Glutamatergic neuron (in vitro differentiated cells): ENCODE data around the gene EVX2. TPM values are rescaled to one million over a fixed set of nuclear protein-coding genes. Genes with fewer than 3 reads are reported as not detected.

Experiments used
- DNase-seq: peaks from one replicate; pipeline ENCODE4 v3.0.0; 2022
- H3K27ac Mint-ChIP-seq: one replicate; pipeline ENCODE4 v1.8.0; 2020; ENCODE audit warnings: mild to moderate bottlenecking, mixed read lengths, inconsistent platforms; ENCODE audit not compliant: unreplicated experiment
- H3K27me3 Mint-ChIP-seq: one replicate; pipeline ENCODE4 v1.8.0; 2020; ENCODE audit warnings: mild to moderate bottlenecking, moderate library complexity, mixed read lengths, inconsistent platforms; ENCODE audit not compliant: unreplicated experiment
- H3K36me3 Mint-ChIP-seq: one replicate; pipeline ENCODE4 v1.8.0; 2020; ENCODE audit warnings: mild to moderate bottlenecking, mixed read lengths, inconsistent platforms; ENCODE audit not compliant: unreplicated experiment
- H3K4me1 Mint-ChIP-seq: one replicate; pipeline ENCODE4 v1.8.0; 2020; ENCODE audit warnings: mild to moderate bottlenecking, low read depth, mixed read lengths, inconsistent platforms; ENCODE audit not compliant: unreplicated experiment
- H3K4me3 Mint-ChIP-seq: one replicate; pipeline ENCODE4 v1.8.0; 2020; ENCODE audit warnings: mild to moderate bottlenecking, mixed read lengths, inconsistent platforms; ENCODE audit not compliant: unreplicated experiment
- H3K9me3 Mint-ChIP-seq: one replicate; pipeline ENCODE4 v1.8.0; 2020; ENCODE audit warnings: mild to moderate bottlenecking, moderate library complexity, mixed read lengths, inconsistent platforms; ENCODE audit not compliant: unreplicated experiment
- CTCF ChIP-seq: fragments of 200-600 bp; sonication (generic); IDR thresholded peaks from one replicate; pipeline ENCODE4 v1.5.0; 2021; ENCODE audit not compliant: partially characterized antibody, unreplicated experiment
- total RNA-seq: library from RNA; stranded (reverse); fragmentation: NEBNext Ultra II Directional; extraction: Animal tissue kit (Norgen Biotek cat#: 25700); gene quantifications from one replicate; pipeline ENCODE4 v1.2.1, GENCODE V29; 2021; ENCODE audit not compliant: unreplicated experiment

The EVX2 gene
- total RNA-seq, 1 donor from 2014 or later = 0.76 TPM

GRCh38 chr2:176091329-176092258 lies 7.8 kb upstream of the EVX2 start:
- Mint-ChIP-seq H3K4me3 (peak overlapping the region; percentile 63), H3K27ac (no peak overlapping the region), H3K9me3 (peaks cover 22% of the 10 kb centered on the region), H3K27me3 (peaks cover 44% of the 10 kb centered on the region), H3K4me1 (peaks cover 1% of the 10 kb centered on the region), H3K36me3 (peaks cover 4% of the 10 kb centered on the region)
- no peak for DNase-seq
- TF ChIP-seq CTCF = no peak

GRCh38 chr2:176090862-176091261 lies 7.1 kb upstream of the EVX2 start:
- H3K36me3 Mint-ChIP-seq = peaks cover 4% of the 10 kb centered on the region
- H3K27ac Mint-ChIP-seq = no peak overlapping the region
- no peak overlapping the region for H3K4me3 Mint-ChIP-seq
- peaks cover 21% of the 10 kb centered on the region for H3K9me3 Mint-ChIP-seq
- DNase-seq = no peak
- peaks cover 50% of the 10 kb centered on the region for H3K27me3 Mint-ChIP-seq
- no peaks in the 10 kb centered on the region for H3K4me1 Mint-ChIP-seq
- TF ChIP-seq CTCF = no peak

GRCh38 chr2:176089843-176090395 lies 6.2 kb upstream of the EVX2 start:
- DNase-seq = no peak
- Mint-ChIP-seq H3K4me3 (no peak overlapping the region), H3K36me3 (peaks cover 4% of the 10 kb centered on the region), H3K27ac (no peak overlapping the region), H3K27me3 (peaks cover 52% of the 10 kb centered on the region), H3K4me1 (peaks cover 1% of the 10 kb centered on the region), H3K9me3 (peaks cover 21% of the 10 kb centered on the region)
- no peak for TF ChIP-seq CTCF

- Mint-ChIP-seq H3K27me3 (peaks cover 50% of the 10 kb centered on the region), H3K4me1 (peaks cover 4% of the 10 kb centered on the region), H3K4me3 (no peak overlapping the region), H3K9me3 (peaks cover 21% of the 10 kb centered on the region), H3K36me3 (peaks cover 4% of the 10 kb centered on the region), H3K27ac (no peak overlapping the region)
- TF ChIP-seq CTCF = no peak
- DNase-seq = no peak
These were observed 5.4 kb upstream of the EVX2 start for GRCh38 chr2:176088937-176089842.
